Inflammatory macrophage (primary cell): ENCODE measurements around the gene ATRAID.
"Not testable (repeated sequence)": the region's sequence is repeated elsewhere in the genome, so short reads cannot be mapped to it uniquely, and the experiment has no call there.

Source experiments
- DNase-seq, 2 donors: peaks; one replicate each; pipeline ENCODE4 v3.0.0-alpha.2; 2020 to 2022
- total RNA-seq, 18 experiments: gene quantifications; one replicate each; lab custom pipeline; 2026; ENCODE audit warnings: mixed read lengths in 6 of 18, inconsistent platforms in 2 of 18; lab: John Stamatoyannopoulos, UW

Gene ATRAID
- total RNA-seq: 37.5 to 127 (median 78.0) reads per million in 18 experiments

GRCh38 chr2:27211943-27212625 lies at the start of gene ATRAID, which contains the start of gene SLC5A6:
Gene ATRAID (plus strand): TSS chr2:27212041. CDS start chr2:27212369, 328 bp downstream.
Gene SLC5A6 (minus strand): TSS chr2:27212268. CDS start chr2:27207650, 4,618 bp downstream.
- peak; percentile 90 to 91 for DNase-seq

- no peak for DNase-seq
Observed at GRCh38 chr2:27162151-27163121, 49.4 kb upstream of the ATRAID start.

GRCh38 chr2:27164960-27165763 lies 46.7 kb upstream of the ATRAID start:
- no peak for DNase-seq

- DNase-seq: no peak
Observed at GRCh38 chr2:27170581-27171337, 41.1 kb upstream of the ATRAID start.

- DNase-seq: no peak
Observed at GRCh38 chr2:27171351-27171848, 40.4 kb upstream of the ATRAID start.

- DNase-seq: no peak
Observed at GRCh38 chr2:27174638-27175037, 37.2 kb upstream of the ATRAID start.

- DNase-seq: no peak
Observed at GRCh38 chr2:27175330-27175729, 36.5 kb upstream of the ATRAID start.

GRCh38 chr2:27175781-27176180 lies 36.1 kb upstream of the ATRAID start:
- DNase-seq: not testable (repeated sequence)

- DNase-seq: no peak
Observed at GRCh38 chr2:27177441-27178351, 34.1 kb upstream of the ATRAID start.

- DNase-seq: no peak
Observed at GRCh38 chr2:27178469-27178868, 33.4 kb upstream of the ATRAID start.

GRCh38 chr2:27179344-27180000 lies 32.4 kb upstream of the ATRAID start:
- DNase-seq: no peak

GRCh38 chr2:27182346-27182745 lies 29.5 kb upstream of the ATRAID start:
- no peak for DNase-seq

GRCh38 chr2:27184115-27184514 lies 27.7 kb upstream of the ATRAID start:
- peak in 1 of 2 donors; percentile 9 for DNase-seq

GRCh38 chr2:27185331-27186026 lies 26.4 kb upstream of the ATRAID start:
- DNase-seq: peak; percentile 93 to 95

- DNase-seq: no peak
Observed at GRCh38 chr2:27186613-27187345, 25.1 kb upstream of the ATRAID start.

GRCh38 chr2:27189989-27190388 lies 21.9 kb upstream of the ATRAID start:
- no peak for DNase-seq

- DNase-seq: peak; percentile 82 to 84
Observed at GRCh38 chr2:27191070-27191829, 20.6 kb upstream of the ATRAID start.
